HepG2 (cell line): Measurements from ENCODE around the gene CLNS1A. TPM values are rescaled to one million over a fixed set of nuclear protein-coding genes. Genes with fewer than 3 reads are reported as not detected.

ENCODE experiments used
- ADNP ChIP-seq: sonication (generic); formaldehyde crosslinking; IDR thresholded peaks from 2 replicates; pipeline ENCODE4 v1.4.0; 2020; ENCODE audit warnings: missing genetic modification reagents
- ATF7-NPFF ChIP-seq: sonication (generic); formaldehyde crosslinking; IDR thresholded peaks from 2 replicates; pipeline ENCODE4 v1.8.1; 2023; ENCODE audit warnings: mild to moderate bottlenecking, low read depth, missing genetic modification reagents, moderate library complexity
- BHLHE40 ChIP-seq: IDR thresholded peaks from 2 replicates; pipeline ENCODE4 v1.6.1; 2011; ENCODE audit warnings: low read length, improper control_type of control experiment
- DNMT1 ChIP-seq: sonication (generic); formaldehyde crosslinking; IDR thresholded peaks from 2 replicates; pipeline ENCODE4 v1.5.1; 2020; ENCODE audit warnings: mild to moderate bottlenecking, missing genetic modification reagents
- GABPA ChIP-seq, 2 experiments: IDR thresholded peaks; 2 replicates each; pipeline ENCODE4 v1.6.1; 2011 to 2016; ENCODE audit warnings: low read depth in 2 of 2, low read length in 1 of 2, missing biosample characterization in 1 of 2, missing genetic modification characterization in 1 of 2
- HNRNPH1 ChIP-seq: fragments of 200-400 bp; formaldehyde crosslinking; optimal IDR thresholded peaks from 2 replicates; pipeline ENCODE3; 2017; ENCODE audit warnings: mild to moderate bottlenecking, low read depth, low read length
- MED13 ChIP-seq: sonication (generic); formaldehyde crosslinking; IDR thresholded peaks from 2 replicates; pipeline ENCODE4 v1.5.0; 2020; ENCODE audit warnings: missing genetic modification reagents
- MTF2 ChIP-seq: sonication (generic); formaldehyde crosslinking; IDR thresholded peaks from 2 replicates; pipeline ENCODE4 v1.5.0; 2020; ENCODE audit warnings: missing genetic modification reagents, borderline replicate concordance
- NAIF1 ChIP-seq: sonication (generic); formaldehyde crosslinking; IDR thresholded peaks from 2 replicates; pipeline ENCODE4 v1.5.0; 2020; ENCODE audit warnings: mild to moderate bottlenecking, missing genetic modification reagents, borderline replicate concordance
- NR3C1 ChIP-seq: sonication (generic); formaldehyde crosslinking; IDR thresholded peaks from 2 replicates; pipeline ENCODE4 v1.4.0; 2020; ENCODE audit warnings: missing genetic modification reagents
- PTBP1 ChIP-seq: fragments of 200-400 bp; formaldehyde crosslinking; IDR thresholded peaks from 2 replicates; pipeline ENCODE4 v1.6.1; 2018; ENCODE audit warnings: low read length, low read depth; ENCODE audit not compliant: poor library complexity, severe bottlenecking
- RFX5 ChIP-seq: IDR thresholded peaks from 2 replicates; pipeline ENCODE4 v1.6.1; 2011; ENCODE audit warnings: low read depth, low read length, improper control_type of control experiment
- TEAD3 ChIP-seq: optimal IDR thresholded peaks from 2 replicates; pipeline ENCODE3; 2016; ENCODE audit warnings: borderline replicate concordance
- ZNF12 ChIP-seq: sonication (generic); formaldehyde crosslinking; IDR thresholded peaks from 2 replicates; pipeline ENCODE4 v1.5.0; 2020; ENCODE audit warnings: missing genetic modification reagents
- ZNF253 ChIP-seq: sonication (generic); formaldehyde crosslinking; IDR thresholded peaks from 2 replicates; pipeline ENCODE4 v1.8.0; 2022; ENCODE audit warnings: mild to moderate bottlenecking, missing genetic modification reagents, borderline replicate concordance
- ZNF256 ChIP-seq: sonication (generic); formaldehyde crosslinking; conservative IDR thresholded peaks from 2 replicates; pipeline ENCODE4 v1.4.0; 2020; ENCODE audit warnings: missing genetic modification reagents
- ZNF263 ChIP-seq: sonication (generic); formaldehyde crosslinking; IDR thresholded peaks from 2 replicates; pipeline ENCODE4 v1.4.0; 2020; ENCODE audit warnings: missing genetic modification reagents
- ZNF317 ChIP-seq: sonication (generic); formaldehyde crosslinking; IDR thresholded peaks from 2 replicates; pipeline ENCODE4 v1.5.0; 2020; ENCODE audit warnings: mild to moderate bottlenecking, missing genetic modification reagents
- ZNF567 ChIP-seq: sonication (generic); formaldehyde crosslinking; IDR thresholded peaks from 2 replicates; pipeline ENCODE4 v1.8.1; 2023; ENCODE audit warnings: mild to moderate bottlenecking, missing genetic modification reagents, borderline replicate concordance
- ZNF572 ChIP-seq: sonication (generic); formaldehyde crosslinking; IDR thresholded peaks from 2 replicates; pipeline ENCODE4 v1.5.1; 2020; ENCODE audit warnings: mild to moderate bottlenecking, missing genetic modification reagents
- polyA plus RNA-seq, 8 experiments: library from polyadenylated mRNA; depleted of rRNA in 3 of 8; stranded (reverse) in 7 of 8; unstranded in 1 of 8; fragments of >200 nt; fragmentation: Illumina TruSeq in 4 of 8; extraction: Trizol in 4 of 8; gene quantifications; 2 replicates each; pipeline versions ENCODE4 v1.2.1 to v1.2.3, GENCODE V29; 2011 to 2016; ENCODE audit warnings: low read depth in 4 of 8, missing spikeins in 1 of 8, mixed read lengths in 1 of 8; ENCODE audit not compliant: insufficient read depth in 1 of 8
- total RNA-seq, 5 experiments: library from RNA; depleted of rRNA; stranded (reverse); fragments of >200 nt; fragmentation: Illumina TruSeq; extraction: Trizol; gene quantifications; 2 replicates each; pipeline ENCODE4 v1.2.3, GENCODE V29; 2016; ENCODE audit warnings: low read depth in 1 of 5
- TF ChIP-seq, protein P1 (sequence below): sonication (generic); formaldehyde crosslinking; IDR thresholded peaks from 2 replicates; pipeline ENCODE4 v1.4.0; 2020; ENCODE audit warnings: missing genetic modification reagents
- TF ChIP-seq, protein P2 (sequence below): sonication (generic); formaldehyde crosslinking; IDR thresholded peaks from 2 replicates; pipeline ENCODE4 v1.5.1; 2020; ENCODE audit warnings: missing genetic modification reagents, mild to moderate bottlenecking, borderline replicate concordance
- TF ChIP-seq, protein P3 (sequence below): sonication (generic); formaldehyde crosslinking; IDR thresholded peaks from 2 replicates; pipeline ENCODE4 v1.4.0; 2020; ENCODE audit warnings: mild to moderate bottlenecking, missing genetic modification reagents, borderline replicate concordance

The CLNS1A gene
- total and polyA plus RNA-seq, 2 of the 13 experiments (the other 11 are each of a cell fraction or from before 2014, with no cell fraction given): 158 to 219 TPM

DNA sequence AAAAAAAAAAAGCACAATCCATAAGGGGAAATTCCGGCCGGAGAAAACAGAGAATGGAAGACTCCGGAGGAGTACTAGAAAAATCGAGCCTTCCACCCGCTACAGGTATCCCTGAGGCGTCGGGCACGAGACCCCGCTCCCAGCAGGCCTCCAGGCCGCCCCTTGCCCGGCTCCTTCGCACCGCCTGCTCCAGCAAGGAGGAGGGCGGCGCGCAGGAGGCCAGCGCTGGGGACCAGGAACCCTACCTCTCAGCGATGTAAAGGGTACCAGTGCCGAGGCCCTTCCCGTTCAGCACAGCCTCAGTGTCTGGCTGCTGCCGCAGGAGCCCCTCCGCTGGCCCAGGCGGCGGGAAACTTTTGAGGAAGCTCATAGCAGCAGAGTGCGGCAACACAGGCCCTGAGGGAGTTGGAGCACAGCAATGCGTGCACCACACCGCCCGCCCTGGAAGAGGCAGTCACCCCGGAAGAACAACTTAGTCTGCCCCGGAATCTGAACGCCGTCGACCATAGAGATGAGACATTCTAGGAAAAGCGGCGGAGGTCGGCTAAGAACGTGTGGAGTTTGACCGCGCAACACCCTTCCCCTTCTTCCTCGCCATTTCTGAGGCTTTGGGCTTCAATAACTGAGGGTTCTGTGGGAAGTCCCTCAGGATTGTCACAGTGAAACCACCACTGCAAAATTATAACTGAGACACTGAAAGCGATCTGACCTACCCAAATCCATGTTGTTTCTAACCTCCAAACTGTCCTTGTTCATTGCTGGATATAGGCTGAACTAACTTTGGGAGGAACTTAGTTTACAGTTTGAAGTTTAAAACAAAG, at the start of gene CLNS1A (continued):
- TF ChIP-seq ZNF263 (CRISPR knock-in tag) (peak; percentile 82), DNMT1 (no peak), NR3C1 (no peak), MED13 (0 out of 2 replicates have a peak, but pooled peaks have one; percentile 57), GABPA (IDR thresholded peaks at IDR 0.05; ENCODE audit: low read depth, low read length) (peak; percentile 95), GABPA (CRISPR knock-in tag; IDR thresholded peaks at IDR 0.05; ENCODE audit: low read depth) (peak; percentile 99), ZNF572 (CRISPR knock-in tag) (no peak), HNRNPH1 (no peak), ZNF317 (CRISPR knock-in tag) (no peak), ZNF567 (CRISPR knock-in tag) (0 out of 2 replicates have a peak, but pooled peaks have one; percentile 73), ADNP (CRISPR knock-in tag) (no peak), RFX5 (no peak), TEAD3 (CRISPR knock-in tag) (peak; percentile 77), BHLHE40 (peak; percentile 31; the same call in 1 of the 2 replicates), ATF7-NPFF (CRISPR knock-in tag) (peak; percentile 32; the same call in 1 of the 2 replicates), ZNF12 (CRISPR knock-in tag) (peak; percentile 70; the same call in 1 of the 2 replicates), NAIF1 (CRISPR knock-in tag) (0 out of 2 replicates have a peak, but pooled peaks have one; percentile 85), ZNF256 (CRISPR knock-in tag) (peak; percentile 51; the same call in 1 of the 2 replicates), ZNF253 (CRISPR knock-in tag) (0 out of 2 replicates have a peak, but pooled peaks have one; percentile 76), MTF2 (CRISPR knock-in tag) (no peak), PTBP1 (no peak)
- TF ChIP-seq, protein P1, sequence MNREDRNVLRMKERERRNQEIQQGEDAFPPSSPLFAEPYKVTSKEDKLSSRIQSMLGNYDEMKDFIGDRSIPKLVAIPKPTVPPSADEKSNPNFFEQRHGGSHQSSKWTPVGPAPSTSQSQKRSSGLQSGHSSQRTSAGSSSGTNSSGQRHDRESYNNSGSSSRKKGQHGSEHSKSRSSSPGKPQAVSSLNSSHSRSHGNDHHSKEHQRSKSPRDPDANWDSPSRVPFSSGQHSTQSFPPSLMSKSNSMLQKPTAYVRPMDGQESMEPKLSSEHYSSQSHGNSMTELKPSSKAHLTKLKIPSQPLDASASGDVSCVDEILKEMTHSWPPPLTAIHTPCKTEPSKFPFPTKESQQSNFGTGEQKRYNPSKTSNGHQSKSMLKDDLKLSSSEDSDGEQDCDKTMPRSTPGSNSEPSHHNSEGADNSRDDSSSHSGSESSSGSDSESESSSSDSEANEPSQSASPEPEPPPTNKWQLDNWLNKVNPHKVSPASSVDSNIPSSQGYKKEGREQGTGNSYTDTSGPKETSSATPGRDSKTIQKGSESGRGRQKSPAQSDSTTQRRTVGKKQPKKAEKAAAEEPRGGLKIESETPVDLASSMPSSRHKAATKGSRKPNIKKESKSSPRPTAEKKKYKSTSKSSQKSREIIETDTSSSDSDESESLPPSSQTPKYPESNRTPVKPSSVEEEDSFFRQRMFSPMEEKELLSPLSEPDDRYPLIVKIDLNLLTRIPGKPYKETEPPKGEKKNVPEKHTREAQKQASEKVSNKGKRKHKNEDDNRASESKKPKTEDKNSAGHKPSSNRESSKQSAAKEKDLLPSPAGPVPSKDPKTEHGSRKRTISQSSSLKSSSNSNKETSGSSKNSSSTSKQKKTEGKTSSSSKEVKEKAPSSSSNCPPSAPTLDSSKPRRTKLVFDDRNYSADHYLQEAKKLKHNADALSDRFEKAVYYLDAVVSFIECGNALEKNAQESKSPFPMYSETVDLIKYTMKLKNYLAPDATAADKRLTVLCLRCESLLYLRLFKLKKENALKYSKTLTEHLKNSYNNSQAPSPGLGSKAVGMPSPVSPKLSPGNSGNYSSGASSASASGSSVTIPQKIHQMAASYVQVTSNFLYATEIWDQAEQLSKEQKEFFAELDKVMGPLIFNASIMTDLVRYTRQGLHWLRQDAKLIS: peak; percentile 80
- TF ChIP-seq, protein P2, sequence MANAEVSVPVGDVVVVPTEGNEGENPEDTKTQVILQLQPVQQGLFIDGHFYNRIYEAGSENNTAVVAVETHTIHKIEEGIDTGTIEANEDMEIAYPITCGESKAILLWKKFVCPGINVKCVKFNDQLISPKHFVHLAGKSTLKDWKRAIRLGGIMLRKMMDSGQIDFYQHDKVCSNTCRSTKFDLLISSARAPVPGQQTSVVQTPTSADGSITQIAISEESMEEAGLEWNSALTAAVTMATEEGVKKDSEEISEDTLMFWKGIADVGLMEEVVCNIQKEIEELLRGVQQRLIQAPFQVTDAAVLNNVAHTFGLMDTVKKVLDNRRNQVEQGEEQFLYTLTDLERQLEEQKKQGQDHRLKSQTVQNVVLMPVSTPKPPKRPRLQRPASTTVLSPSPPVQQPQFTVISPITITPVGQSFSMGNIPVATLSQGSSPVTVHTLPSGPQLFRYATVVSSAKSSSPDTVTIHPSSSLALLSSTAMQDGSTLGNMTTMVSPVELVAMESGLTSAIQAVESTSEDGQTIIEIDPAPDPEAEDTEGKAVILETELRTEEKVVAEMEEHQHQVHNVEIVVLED (CRISPR knock-in tag): peak; percentile 75; the same call in 1 of the 2 replicates
- TF ChIP-seq, protein P3, sequence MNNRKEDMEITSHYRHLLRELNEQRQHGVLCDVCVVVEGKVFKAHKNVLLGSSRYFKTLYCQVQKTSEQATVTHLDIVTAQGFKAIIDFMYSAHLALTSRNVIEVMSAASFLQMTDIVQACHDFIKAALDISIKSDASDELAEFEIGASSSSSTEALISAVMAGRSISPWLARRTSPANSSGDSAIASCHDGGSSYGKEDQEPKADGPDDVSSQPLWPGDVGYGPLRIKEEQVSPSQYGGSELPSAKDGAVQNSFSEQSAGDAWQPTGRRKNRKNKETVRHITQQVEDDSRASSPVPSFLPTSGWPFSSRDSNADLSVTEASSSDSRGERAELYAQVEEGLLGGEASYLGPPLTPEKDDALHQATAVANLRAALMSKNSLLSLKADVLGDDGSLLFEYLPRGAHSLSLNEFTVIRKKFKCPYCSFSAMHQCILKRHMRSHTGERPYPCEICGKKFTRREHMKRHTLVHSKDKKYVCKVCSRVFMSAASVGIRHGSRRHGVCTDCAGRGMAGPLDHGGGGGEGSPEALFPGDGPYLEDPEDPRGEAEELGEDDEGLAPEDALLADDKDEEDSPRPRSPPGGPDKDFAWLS (CRISPR knock-in tag): no peak
